RPMI7951 (cell line): ENCODE data around the gene TRAPPC12. TPM values are rescaled to one million over a fixed set of nuclear protein-coding genes. Genes with fewer than 3 reads are reported as not detected.
"Not testable (repeated sequence)": the region's sequence is repeated elsewhere in the genome, so short reads cannot be mapped to it uniquely, and the experiment has no call there.

Experiments used
- DNase-seq: peaks from one replicate; pipeline ENCODE4 v3.0.0-alpha.2; 2012; ENCODE audit warnings: low read depth
- total RNA-seq: library from RNA; depleted of rRNA; stranded (reverse); fragments of >200 nt; shearing (Covaris generic); gene quantifications from 2 replicates; pipeline ENCODE4 v1.2.3, GENCODE V29; 2014; rRNA removed

TRAPPC12 gene
- 53.6 and 60.6 TPM in 2 replicates for total RNA-seq

- peak; percentile 88 for DNase-seq
These were observed at the start of gene TRAPPC12 for GRCh38 chr2:3379647-3380534. Gene TRAPPC12, plus strand, starts transcription at chr2:3379694. Its CDS starts 7,930 bp downstream, at chr2:3387624.

GRCh38 chr2:3332133-3332532 lies 47.4 kb upstream of the TRAPPC12 start:
- no peak for DNase-seq

DNA sequence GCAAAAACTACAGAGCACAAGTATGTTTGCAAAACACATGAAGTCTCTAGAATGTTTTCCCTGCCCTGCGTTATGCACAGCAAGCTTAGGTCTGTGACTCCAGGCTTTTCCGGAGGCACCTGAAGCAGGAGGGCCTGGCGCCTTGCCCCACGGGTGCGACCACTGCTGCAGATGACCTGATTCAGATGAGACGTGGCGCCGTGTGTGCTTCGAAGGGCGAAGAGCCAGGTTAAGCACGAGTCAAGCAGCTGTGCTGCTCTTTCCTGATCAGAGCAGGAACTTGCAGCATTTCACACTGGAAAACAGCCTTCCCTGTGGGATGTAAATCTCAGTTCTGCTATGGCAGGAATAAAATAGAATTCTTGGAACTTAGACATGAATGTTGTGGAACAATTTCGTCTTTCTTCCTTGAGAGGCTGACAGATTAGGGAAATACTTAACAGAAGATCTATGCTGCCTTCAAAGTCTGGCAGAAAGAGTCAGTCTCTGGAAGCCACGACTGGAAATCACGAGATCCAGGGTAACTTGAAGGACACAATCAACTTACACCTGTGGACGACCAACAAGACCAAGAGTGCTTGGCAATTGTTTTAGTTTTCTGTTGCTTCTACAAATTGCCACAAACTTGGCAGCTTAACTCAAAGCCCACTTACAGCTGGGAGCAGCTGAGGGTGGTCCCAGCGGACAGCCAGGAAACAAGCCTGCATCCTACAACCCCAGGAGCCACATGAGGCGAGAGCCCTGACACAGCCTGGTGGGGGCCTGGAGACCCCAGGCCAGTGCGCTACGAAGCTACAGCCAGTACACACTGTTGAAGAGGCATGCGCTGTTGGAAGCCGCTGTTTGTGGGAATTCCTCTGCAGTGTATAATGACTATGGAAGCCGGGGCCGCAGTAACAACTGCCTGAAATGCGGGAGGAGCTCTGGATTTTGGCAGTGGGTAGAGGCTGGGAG lies 44.8 kb upstream of the TRAPPC12 start:
- no peak for DNase-seq

DNA sequence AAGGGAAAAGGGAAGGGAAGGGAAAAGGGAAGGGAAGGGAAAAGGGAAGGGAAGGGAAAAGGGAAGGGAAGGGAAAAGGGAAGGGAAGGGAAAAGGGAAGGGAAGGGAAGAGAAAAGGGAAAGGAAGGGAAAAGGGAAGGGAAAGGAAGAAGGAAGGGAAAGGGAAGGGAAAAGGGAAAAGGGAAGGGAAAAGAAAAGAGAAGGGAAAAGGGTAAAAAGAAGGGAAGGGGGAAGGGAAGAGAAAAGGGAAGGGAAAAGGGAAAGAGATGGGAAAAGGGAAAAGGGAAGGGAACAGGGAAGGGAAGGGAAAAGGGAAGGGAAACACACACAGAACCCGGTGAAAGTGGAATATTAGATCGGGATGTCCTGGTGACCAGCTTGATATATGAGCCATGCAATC lies 42.6 kb upstream of the TRAPPC12 start:
- DNase-seq, result no peak

DNA sequence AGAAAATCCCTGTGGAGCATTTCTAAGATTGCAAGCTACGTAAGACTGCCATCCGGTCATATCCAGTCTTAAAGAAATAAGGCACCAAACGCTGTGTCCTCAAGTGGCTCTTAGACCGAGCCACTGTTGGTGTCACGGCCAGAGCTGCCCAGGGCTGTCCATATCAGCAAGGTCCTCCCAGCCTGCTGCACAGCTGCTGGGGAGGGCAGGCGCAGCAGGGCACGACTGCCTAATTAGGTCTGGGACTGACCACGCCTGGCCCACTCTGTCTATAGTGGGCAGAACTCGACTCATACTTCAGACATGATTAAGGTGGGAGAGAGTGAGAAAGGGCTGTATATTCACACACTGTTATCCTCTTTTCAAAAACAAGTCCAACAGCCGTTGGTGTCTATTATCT lies 41.2 kb upstream of the TRAPPC12 start:
- no peak for DNase-seq

DNA sequence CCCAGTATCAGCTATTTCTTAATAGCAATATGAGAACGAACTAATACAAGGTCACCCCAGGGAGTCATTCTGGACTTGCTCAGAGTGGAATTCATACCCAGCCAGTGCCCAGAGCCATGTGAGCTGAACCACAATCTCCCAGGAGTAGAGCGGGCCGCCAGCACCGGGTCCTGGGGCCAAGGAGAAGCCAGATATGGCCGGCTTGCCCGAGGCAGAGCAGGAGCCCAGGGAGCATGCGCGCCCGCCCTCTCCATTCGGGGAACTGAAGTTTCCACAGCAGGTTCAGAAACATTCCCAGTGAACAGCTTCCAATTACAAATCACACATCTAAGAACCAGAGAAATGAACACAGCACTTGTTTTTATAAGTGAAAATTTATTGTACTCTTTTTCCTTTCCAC lies 39.4 kb upstream of the TRAPPC12 start:
- no peak for DNase-seq

GRCh38 chr2:3341336-3341735 lies 38.2 kb upstream of the TRAPPC12 start:
- DNase-seq, result no peak

DNA sequence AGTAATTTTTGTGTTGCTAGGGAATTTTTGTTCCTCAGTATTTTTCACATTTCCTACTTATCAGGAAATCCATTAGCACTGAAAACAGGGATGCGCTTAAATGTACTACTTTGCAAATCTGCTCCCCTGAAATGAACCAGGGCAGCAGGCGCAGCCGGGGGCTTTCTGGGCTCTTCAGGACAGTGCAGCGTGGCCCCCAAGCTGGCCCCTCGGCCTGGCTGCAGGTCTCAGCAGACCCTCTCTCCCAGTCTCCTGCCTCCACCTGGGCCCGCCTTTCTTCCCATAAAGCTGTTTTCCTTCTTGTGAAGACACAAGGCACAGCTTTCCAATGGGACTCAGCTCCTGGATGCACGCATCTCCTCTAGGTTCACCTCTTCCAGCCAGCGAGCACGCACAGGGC lies 37.2 kb upstream of the TRAPPC12 start:
- no peak for DNase-seq

GRCh38 chr2:3343012-3343411 lies 36.5 kb upstream of the TRAPPC12 start:
- DNase-seq, result no peak

- DNase-seq, result no peak
These were observed 34.6 kb upstream of the TRAPPC12 start for GRCh38 chr2:3344897-3345296.

GRCh38 chr2:3345621-3346020 lies 33.9 kb upstream of the TRAPPC12 start:
- no peak for DNase-seq

DNA sequence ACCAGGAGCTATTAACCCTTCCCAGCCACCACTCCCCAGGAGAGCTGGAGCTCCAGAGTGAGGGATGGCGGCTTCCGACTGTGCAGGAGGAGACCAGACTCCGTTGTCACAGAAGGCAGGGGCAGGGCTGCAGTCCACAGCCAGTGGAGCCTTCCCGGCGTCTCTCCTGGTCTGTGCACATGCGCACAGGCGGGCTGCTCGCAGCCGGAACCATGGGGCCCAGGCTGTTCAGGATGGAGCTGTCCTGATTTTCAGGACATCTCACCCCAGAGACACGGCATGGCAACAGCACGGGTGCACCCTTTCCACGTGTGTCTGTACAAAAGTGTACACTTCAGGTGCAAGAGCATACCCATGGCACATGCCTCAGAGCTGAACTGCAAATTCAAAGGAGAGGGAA lies 30.7 kb upstream of the TRAPPC12 start:
- DNase-seq, result no peak

GRCh38 chr2:3349211-3349693 lies 30.2 kb upstream of the TRAPPC12 start:
- no peak for DNase-seq

- no peak for DNase-seq
These were observed 24.5 kb upstream of the TRAPPC12 start for GRCh38 chr2:3354986-3355385.

- no peak for DNase-seq
These were observed 23.4 kb upstream of the TRAPPC12 start for GRCh38 chr2:3355951-3356569.

- DNase-seq, result no peak
These were observed 22.7 kb upstream of the TRAPPC12 start for GRCh38 chr2:3356799-3357198.

GRCh38 chr2:3357446-3357845 lies 22.0 kb upstream of the TRAPPC12 start:
- not testable (repeated sequence) for DNase-seq

GRCh38 chr2:3357926-3358325 lies 21.6 kb upstream of the TRAPPC12 start:
- DNase-seq, result no peak

- no peak for DNase-seq
These were observed 17.7 kb upstream of the TRAPPC12 start for GRCh38 chr2:3361518-3362389.

DNA sequence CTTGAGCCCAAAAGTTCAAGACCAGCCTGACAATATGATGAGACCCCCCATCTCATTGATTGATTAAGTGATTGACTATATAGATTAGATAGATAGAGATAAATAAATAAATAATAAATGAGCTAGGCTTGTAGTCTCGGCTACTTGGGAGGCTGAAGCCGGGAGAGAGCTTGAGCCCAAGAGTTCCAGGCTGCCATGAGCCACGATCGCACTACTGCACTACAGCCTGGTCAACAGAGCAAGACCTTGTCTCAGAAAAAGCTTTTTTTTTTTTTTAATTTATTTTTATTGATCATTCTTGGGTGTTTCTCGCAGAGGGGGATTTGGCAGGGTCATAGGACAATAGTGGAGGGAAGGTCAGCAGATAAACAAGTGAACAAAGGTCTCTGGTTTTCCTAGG lies 14.3 kb upstream of the TRAPPC12 start:
- no peak for DNase-seq

DNA sequence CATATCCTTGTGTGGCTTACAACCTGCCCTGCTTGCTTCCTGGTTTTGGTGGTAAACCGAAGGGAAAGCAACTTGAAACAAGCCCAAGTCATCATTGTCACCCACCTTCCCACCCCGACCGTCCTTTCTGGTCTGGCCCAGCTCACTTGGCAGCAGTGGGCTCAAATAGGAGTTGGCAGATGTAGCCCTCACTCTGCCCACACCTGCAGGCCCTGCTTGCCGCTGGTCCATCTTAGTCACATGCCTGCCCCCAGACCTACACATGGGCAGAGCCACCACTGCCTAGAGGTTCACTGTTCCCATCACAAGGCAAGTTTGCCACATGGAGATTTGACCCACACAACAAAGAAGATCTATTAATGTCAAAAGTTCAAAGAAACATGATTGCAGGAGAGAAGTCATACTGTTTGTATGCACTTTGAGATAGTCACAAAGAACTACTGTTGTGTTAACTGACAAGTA lies 11.2 kb upstream of the TRAPPC12 start:
- DNase-seq, result no peak
